Hepatocyte (in vitro differentiated cells): ENCODE measurements around the gene SLC5A6. TPM values are rescaled to one million over a fixed set of nuclear protein-coding genes. Genes with fewer than 3 reads are reported as not detected.

Source experiments
- DNase-seq: peaks from one replicate; pipeline ENCODE4 v3.0.0-alpha.2; 2016; ENCODE audit warnings: low spot score
- H2AFZ ChIP-seq: fragments of 200-600 bp; sonication (generic); 2 replicates; pipeline ENCODE4 v1.6.0; 2016; ENCODE audit warnings: antibody characterized with exemption, mild to moderate bottlenecking
- H3K27ac ChIP-seq: fragments of 200-600 bp; sonication (generic); 2 replicates; pipeline ENCODE4 v1.5.1; 2016; ENCODE audit warnings: mild to moderate bottlenecking
- H3K27me3 ChIP-seq: fragments of 200-600 bp; sonication (generic); 2 replicates; pipeline ENCODE4 v1.6.1; 2016
- H3K36me3 ChIP-seq: fragments of 200-600 bp; sonication (generic); replicated peaks from 2 replicates; pipeline ENCODE4 v1.5.1; 2016; ENCODE audit warnings: low read depth; ENCODE audit not compliant: insufficient read depth
- H3K4me1 ChIP-seq: fragments of 200-600 bp; sonication (generic); 2 replicates; pipeline ENCODE4 v1.5.1; 2016; ENCODE audit warnings: mild to moderate bottlenecking, moderate library complexity; ENCODE audit not compliant: insufficient read depth
- H3K4me2 ChIP-seq: fragments of 200-600 bp; sonication (generic); 2 replicates; pipeline ENCODE4 v1.6.0; 2016
- H3K4me3 ChIP-seq: fragments of 200-600 bp; sonication (generic); 2 replicates; pipeline ENCODE4 v1.5.1; 2016; ENCODE audit warnings: mild to moderate bottlenecking
- H3K79me2 ChIP-seq: fragments of 200-600 bp; sonication (generic); 2 replicates; pipeline ENCODE4 v1.6.0; 2017; ENCODE audit warnings: mild to moderate bottlenecking
- H3K9me2 ChIP-seq: fragments of 200-600 bp; sonication (generic); replicated peaks from 2 replicates; pipeline ENCODE4 v1.6.0; 2017; ENCODE audit warnings: mild to moderate bottlenecking; ENCODE audit not compliant: insufficient read depth
- H3K9me3 ChIP-seq: fragments of 200-600 bp; sonication (generic); 2 replicates; pipeline ENCODE4 v1.5.1; 2016; ENCODE audit warnings: low read depth, mild to moderate bottlenecking
- H4K20me1 ChIP-seq: fragments of 200-600 bp; sonication (generic); 2 replicates; pipeline ENCODE4 v1.6.0; 2016; ENCODE audit warnings: mild to moderate bottlenecking; ENCODE audit not compliant: insufficient read depth, poor library complexity, severe bottlenecking
- CTCF ChIP-seq: fragments of 200-600 bp; sonication (generic); IDR thresholded peaks from 2 replicates; pipeline ENCODE4 v1.5.1; 2016; ENCODE audit warnings: antibody characterized with exemption, mild to moderate bottlenecking; ENCODE audit not compliant: poor library complexity
- EZH2 ChIP-seq: fragments of 200-600 bp; sonication (generic); IDR thresholded peaks from 2 replicates; pipeline ENCODE4 v1.6.1; 2016; ENCODE audit warnings: antibody characterized with exemption, mild to moderate bottlenecking, borderline replicate concordance
- EZH2phosphoT487 ChIP-seq: fragments of 200-600 bp; sonication (generic); IDR thresholded peaks from one replicate; pipeline ENCODE4 v1.6.1; 2018; ENCODE audit warnings: antibody characterized with exemption, mild to moderate bottlenecking, low read depth, moderate library complexity; ENCODE audit not compliant: unreplicated experiment, severe bottlenecking
- WGBS: methylation state at CpG from one replicate; pipeline ENCODE4 v1.1.6; 2016; ENCODE audit warnings: low lambda C conversion rate; ENCODE audit errors: missing lambda C conversion rate; 5-methylcytosine and 5-hydroxymethylcytosine counted together
- polyA plus RNA-seq: library from polyadenylated mRNA; unstranded; fragments of >200 nt; fragmentation: Nextera tagmentation; extraction: Ambion mirVana; gene quantifications from 2 replicates; pipeline ENCODE4 v1.2.1, GENCODE V29; 2016
- total RNA-seq: library from RNA; depleted of rRNA; stranded (reverse); fragments of >200 nt; gene quantifications from 2 replicates; pipeline ENCODE4 v1.2.3, GENCODE V29; 2014

SLC5A6 gene
- total and polyA plus RNA-seq, 2 experiments from 2014 or later: 58.9 to 72.3 TPM

- DNase-seq: no peak
- H4K20me1 ChIP-seq: no peaks in the 10 kb centered on the region
- no peaks in the 10 kb centered on the region for H3K27me3 ChIP-seq
- TF ChIP-seq CTCF (no peak), EZH2phosphoT487 (no peak), EZH2 (no peak)
- no peak overlapping the region for H2AFZ ChIP-seq
- H3K79me2 ChIP-seq: no peaks in the 10 kb centered on the region
- 99% methylated on average over 9 of the region's 9 CpGs for WGBS
- no peak overlapping the region for H3K4me2 ChIP-seq
- H3K9me3 ChIP-seq: no peaks in the 10 kb centered on the region
- H3K4me3 ChIP-seq: no peak overlapping the region
- H3K4me1 ChIP-seq: no peaks in the 10 kb centered on the region
- no peaks in the 10 kb centered on the region for H3K9me2 ChIP-seq
- no peak overlapping the region for H3K27ac ChIP-seq
- no peaks in the 10 kb centered on the region for H3K36me3 ChIP-seq
Observed at GRCh38 chr2:27240406-27240805, 28.3 kb upstream of the SLC5A6 start.

GRCh38 chr2:27238976-27239375, 26.9 kb upstream of the SLC5A6 start:
- 96% methylated on average over 8 of the region's 8 CpGs for WGBS
- Histone ChIP-seq H3K4me1 (no peaks in the 10 kb centered on the region), H2AFZ (no peak overlapping the region), H3K79me2 (no peaks in the 10 kb centered on the region), H3K36me3 (no peaks in the 10 kb centered on the region), H3K4me3 (no peak overlapping the region), H3K27ac (no peak overlapping the region), H3K4me2 (no peak overlapping the region), H3K27me3 (no peaks in the 10 kb centered on the region), H3K9me2 (no peaks in the 10 kb centered on the region), H4K20me1 (no peaks in the 10 kb centered on the region), H3K9me3 (no peaks in the 10 kb centered on the region)
- TF ChIP-seq CTCF (no peak), EZH2phosphoT487 (no peak), EZH2 (no peak)
- DNase-seq: no peak

- H3K27me3 ChIP-seq: no peaks in the 10 kb centered on the region
- no peaks in the 10 kb centered on the region for H4K20me1 ChIP-seq
- no peaks in the 10 kb centered on the region for H3K4me1 ChIP-seq
- H3K4me3 ChIP-seq: no peak overlapping the region
- H3K36me3 ChIP-seq: no peaks in the 10 kb centered on the region
- no peaks in the 10 kb centered on the region for H3K9me3 ChIP-seq
- H3K9me2 ChIP-seq: no peaks in the 10 kb centered on the region
- TF ChIP-seq EZH2phosphoT487: no peak
- TF ChIP-seq EZH2: no peak
- TF ChIP-seq CTCF: no peak
- no peaks in the 10 kb centered on the region for H3K79me2 ChIP-seq
- WGBS: 96% methylated on average over 15 of the region's 15 CpGs
- no peak overlapping the region for H2AFZ ChIP-seq
- no peak for DNase-seq
- H3K27ac ChIP-seq: no peak overlapping the region
- no peak overlapping the region for H3K4me2 ChIP-seq
Observed at GRCh38 chr2:27237341-27237945, 25.4 kb upstream of the SLC5A6 start.
